HL-60/S4 (cell line): ENCODE measurements around the gene PRPF19.

ENCODE experiments used
- in situ Hi-C: fragments of 300-500 bp; cut with MboI; formaldehyde crosslinking; loops from 2 replicates; pipeline ENCODE4 v1.14.3; 2022; ENCODE audit warnings: low sequenced_read_pairs

Gene PRPF19

DNA sequence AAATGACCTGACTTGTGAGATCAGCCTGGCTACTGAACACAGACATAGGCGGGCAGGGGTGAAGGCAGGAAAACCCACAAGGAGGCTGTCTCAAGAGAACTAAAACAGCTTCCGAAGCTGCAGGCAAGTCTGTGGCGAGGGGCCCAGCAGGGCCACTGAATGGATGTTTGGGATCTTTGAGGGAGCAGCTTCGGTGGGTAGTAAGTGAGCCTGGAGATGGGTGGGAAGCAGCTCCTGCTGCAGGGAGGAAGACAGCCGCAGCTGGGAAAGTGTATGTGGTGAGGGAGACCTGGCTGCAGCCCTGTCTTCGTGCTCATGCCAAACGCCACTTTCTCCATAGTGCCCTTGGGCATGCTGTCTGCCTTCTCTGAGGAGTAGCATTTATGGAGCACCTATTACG lies 61.0 kb downstream of the PRPF19 start:
- in situ Hi-C loops: loop anchor here (25.0 kb wide), 1 partner anchor 342 kb away; no protein-coding TSS in a partner anchor

DNA sequence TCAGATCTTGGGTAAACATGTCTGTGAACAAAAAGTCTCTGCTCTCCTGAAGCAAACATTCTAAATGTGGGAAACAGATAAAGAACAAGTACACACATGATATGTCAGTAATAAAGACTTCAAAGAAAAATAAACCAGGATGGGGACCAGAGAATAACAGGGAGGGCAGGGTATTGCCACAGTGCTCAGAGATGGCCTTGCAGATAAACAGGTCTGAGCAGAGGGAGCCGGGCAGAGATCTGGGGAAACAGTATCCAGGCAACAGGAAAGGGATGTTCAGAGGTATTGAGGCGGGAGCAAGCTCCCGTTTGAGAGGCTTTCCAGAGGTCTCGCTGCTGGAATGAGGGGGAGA lies 61.5 kb downstream of the PRPF19 start:
- in situ Hi-C loops: loop anchor here (25.0 kb wide), 1 partner anchor 342 kb away; no protein-coding TSS in a partner anchor

DNA sequence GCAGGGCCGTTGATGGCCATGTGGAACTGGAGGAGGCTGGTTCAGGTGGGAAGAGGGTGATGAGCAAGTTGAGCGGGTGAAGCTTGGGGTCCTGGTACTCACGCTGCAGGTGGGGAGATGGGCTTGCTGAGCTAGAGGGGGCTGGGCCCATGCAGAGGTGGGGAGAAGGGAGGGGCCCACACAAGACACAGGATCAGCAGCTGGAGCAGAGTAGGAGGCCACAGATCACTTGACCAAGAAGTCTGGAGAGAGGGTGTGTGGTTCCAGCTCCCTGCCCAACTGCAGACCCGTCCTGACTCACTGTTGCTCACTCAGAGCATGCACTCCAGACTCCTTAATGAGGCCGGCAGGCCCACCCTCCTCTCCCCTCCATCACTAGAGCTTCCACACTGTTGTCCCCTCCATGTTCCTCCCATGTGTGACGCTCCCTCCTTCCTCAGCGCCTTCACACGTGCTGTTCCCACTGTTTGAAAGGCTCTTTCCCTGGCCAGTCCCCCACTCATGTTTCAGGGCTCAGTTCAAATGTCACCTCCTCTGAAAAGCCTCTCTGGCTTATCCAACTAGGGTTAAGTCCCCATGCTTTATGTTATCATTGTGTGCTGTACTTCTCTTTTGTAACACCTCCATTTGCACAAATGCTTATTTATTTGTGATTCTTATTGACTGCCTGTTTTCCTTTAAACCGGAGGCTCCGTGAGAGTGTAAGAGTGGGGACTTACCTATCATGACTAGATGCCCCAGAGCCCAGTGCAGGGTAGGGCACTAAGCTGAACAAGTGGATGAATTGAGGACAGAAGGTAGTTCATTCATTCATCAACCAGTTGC lies 62.1 kb downstream of the PRPF19 start:
- in situ Hi-C loops: loop anchor here (25.0 kb wide), 1 partner anchor 343 kb away; no protein-coding TSS in a partner anchor

DNA sequence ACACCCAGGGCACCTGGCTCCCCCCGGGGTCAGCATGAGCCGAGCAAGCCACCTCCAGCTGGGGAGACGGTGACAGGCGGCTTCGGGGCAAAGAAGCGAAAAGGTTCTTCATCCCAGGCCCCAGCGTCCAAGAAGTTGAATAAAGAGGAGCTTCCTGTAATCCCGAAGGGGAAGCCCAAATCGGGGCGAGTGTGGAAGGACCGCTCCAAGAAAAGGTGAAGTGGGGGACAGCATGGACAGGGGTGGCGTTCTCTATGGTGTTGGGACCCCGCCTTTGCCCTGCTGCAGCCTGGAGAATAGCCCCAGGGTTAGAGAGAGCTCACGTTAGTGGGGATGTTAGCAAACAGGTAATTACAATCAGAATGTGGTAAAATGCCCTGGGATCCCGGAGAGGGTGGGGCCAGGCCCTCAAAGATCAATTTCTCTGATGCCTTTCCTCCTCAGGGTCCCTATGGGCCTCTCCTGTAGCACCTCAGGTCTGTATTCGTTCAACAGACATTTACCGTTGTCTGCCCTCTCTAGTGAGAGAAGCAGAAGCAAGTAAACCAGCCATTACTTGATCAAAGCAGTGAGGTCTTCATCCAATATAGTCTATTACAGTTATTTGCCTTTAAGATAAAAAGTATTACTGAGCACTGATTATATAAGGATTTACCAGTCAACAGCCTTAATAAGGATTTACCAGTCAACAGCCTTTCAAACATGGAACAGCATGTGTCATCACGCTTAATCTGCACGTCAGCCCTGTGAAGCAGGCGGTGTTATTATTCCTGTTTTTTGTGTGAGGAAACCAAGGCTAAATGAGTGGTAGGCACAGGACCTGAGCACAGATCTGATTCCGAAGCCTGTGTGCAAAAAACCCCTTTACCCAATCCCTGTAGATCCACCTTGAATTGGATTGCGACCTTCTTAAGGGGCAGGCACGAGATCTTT lies 63.5 kb downstream of the PRPF19 start:
- in situ Hi-C loops: loop anchor here (25.0 kb wide), 1 partner anchor 344 kb away; no protein-coding TSS in a partner anchor

DNA sequence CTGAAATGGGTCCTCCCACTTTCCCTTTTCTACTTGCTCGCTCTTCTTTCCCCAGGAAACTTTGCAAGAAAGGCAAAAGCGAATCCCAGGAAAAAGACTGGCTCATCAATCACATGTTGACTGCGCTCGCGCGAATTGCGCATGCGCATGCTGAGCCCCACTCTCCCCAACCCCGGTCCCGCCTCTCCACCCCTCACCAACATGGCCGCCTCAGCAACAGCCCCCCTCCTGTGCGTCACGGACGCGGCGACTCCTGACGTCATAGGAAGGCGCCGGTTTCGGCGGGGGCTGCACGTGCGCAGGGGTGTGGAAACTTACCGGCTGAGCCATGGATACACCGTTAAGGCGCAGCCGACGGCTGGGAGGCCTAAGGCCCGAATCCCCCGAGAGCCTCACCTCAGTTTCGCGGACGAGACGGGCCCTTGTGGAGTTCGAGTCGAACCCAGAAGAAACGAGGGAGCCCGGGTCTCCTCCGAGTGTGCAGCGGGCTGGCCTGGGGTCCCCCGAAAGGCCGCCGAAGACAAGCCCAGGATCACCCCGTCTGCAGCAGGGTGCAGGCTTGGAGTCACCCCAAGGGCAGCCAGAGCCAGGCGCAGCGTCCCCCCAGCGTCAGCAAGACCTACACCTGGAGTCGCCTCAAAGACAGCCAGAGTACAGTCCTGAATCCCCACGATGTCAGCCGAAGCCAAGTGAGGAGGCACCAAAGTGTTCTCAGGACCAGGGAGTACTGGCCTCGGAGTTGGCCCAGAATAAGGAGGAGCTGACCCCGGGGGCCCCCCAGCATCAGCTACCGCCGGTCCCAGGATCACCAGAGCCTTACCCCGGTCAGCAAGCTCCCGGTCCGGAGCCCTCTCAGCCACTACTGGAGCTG lies 64.4 kb downstream of the PRPF19 start, which contains the start of gene CCDC86:
TSS of gene CCDC86 (plus strand) at position 317 of the 871 bp plus-strand sequence. CDS start at position 329, 12 bp downstream.
- in situ Hi-C loops: loop anchor here (25.0 kb wide), 1 partner anchor 345 kb away; no protein-coding TSS in a partner anchor
